Endothelial cell of umbilical vein (primary cell): ENCODE results near the gene NDUFV1. TPM values are rescaled to one million over a fixed set of nuclear protein-coding genes. Genes with fewer than 3 reads are reported as not detected.

ENCODE experiments used
- BruUV-seq: library from RNA; stranded (reverse); fragments of 400-500 nt; replicated peaks from 2 replicates; lab custom pipeline; 2021; lab: Mats Ljungman, UMichigan
- CTCF ChIA-PET: fragments of 300-600, 350-600 bp; sonication (Branson Sonifier 250); formaldehyde crosslinking; loops from one replicate; lab custom pipeline; 2021; ENCODE audit warnings: antibody characterized with exemption, inconsistent platforms; lab: Charles Lee
- POLR2A ChIA-PET: fragments of 300-600, 350-600 bp; sonication (Branson Sonifier 250); formaldehyde crosslinking; loops from one replicate; lab custom pipeline; 2021; ENCODE audit warnings: antibody characterized with exemption, inconsistent platforms; lab: Charles Lee
- DNase-seq: peaks from one replicate; pipeline ENCODE4 v3.0.0-alpha.2; 2011; ENCODE audit warnings: low read depth, low spot score
- FAIRE-seq: peaks from 2 replicates; lab custom pipeline; 2011; peaks lifted over from hg19 to GRCh38; lab: Jason Lieb, UNC
- H2AFZ ChIP-seq: 2 replicates; pipeline ENCODE4 v1.6.0; 2012; ENCODE audit warnings: low read depth, low read length, control low read depth, inconsistent platforms
- H3K27ac ChIP-seq: 2 replicates; pipeline ENCODE4 v1.5.1; 2011; ENCODE audit warnings: low read depth, mild to moderate bottlenecking, control low read depth, low read length, moderate library complexity; ENCODE audit not compliant: insufficient read depth
- H3K27me3 ChIP-seq, 2 experiments: 2 replicates each; pipeline versions ENCODE4 v1.6.0 to v1.6.1; 2011; ENCODE audit warnings: low read length in 2 of 2, mixed read lengths in 1 of 2; ENCODE audit not compliant: control insufficient read depth in 2 of 2, insufficient read depth in 2 of 2
- H3K36me3 ChIP-seq, 2 experiments: 2 replicates in 1 of 2; 3 replicates in 1 of 2; pipeline ENCODE4 v1.5.1; 2011; ENCODE audit warnings: low read length in 2 of 2, mild to moderate bottlenecking in 1 of 2, moderate library complexity in 1 of 2; ENCODE audit not compliant: control insufficient read depth in 2 of 2, insufficient read depth in 2 of 2; ENCODE audit errors: extremely low read depth in 1 of 2
- H3K4me1 ChIP-seq: 3 replicates; pipeline ENCODE4 v1.5.1; 2011; ENCODE audit warnings: mild to moderate bottlenecking, low read length; ENCODE audit not compliant: control insufficient read depth, insufficient read depth; ENCODE audit errors: extremely low read depth
- H3K4me2 ChIP-seq: 2 replicates; pipeline ENCODE4 v1.6.1; 2011; ENCODE audit warnings: low read length, control low read depth, mixed read lengths; ENCODE audit not compliant: insufficient read depth
- H3K4me3 ChIP-seq, 3 experiments: fragments of 200-600 bp in 1 of 3; sonication (generic), shearing (Covaris generic) in 1 of 3; replicated peaks in 1 of 3; 2 replicates each; pipeline ENCODE4 v1.5.1; 2011 to 2016; ENCODE audit warnings: control low read depth in 3 of 3, low read length in 3 of 3, mild to moderate bottlenecking in 2 of 3, inconsistent platforms in 1 of 3, low read depth in 1 of 3, moderate library complexity in 1 of 3; ENCODE audit not compliant: insufficient read depth in 1 of 3
- H3K79me2 ChIP-seq: 2 replicates; pipeline ENCODE4 v1.6.0; 2012; ENCODE audit warnings: low read length, inconsistent platforms; ENCODE audit not compliant: control insufficient read depth, insufficient read depth
- H3K9ac ChIP-seq: replicated peaks from 2 replicates; pipeline ENCODE3; 2011; ENCODE audit warnings: low read length, control low read depth; ENCODE audit not compliant: insufficient read depth; ENCODE audit errors: extremely low read depth
- H3K9me1 ChIP-seq: replicated peaks from 3 replicates; pipeline ENCODE4 v1.6.0; 2011; ENCODE audit warnings: mild to moderate bottlenecking, low read length; ENCODE audit not compliant: control insufficient read depth, insufficient read depth; ENCODE audit errors: extremely low read depth
- H3K9me3 ChIP-seq: replicated peaks from 2 replicates; pipeline ENCODE4 v1.5.1; 2012; ENCODE audit warnings: low read length, inconsistent platforms; ENCODE audit not compliant: control insufficient read depth, insufficient read depth
- H4K20me1 ChIP-seq: replicated peaks from 2 replicates; pipeline ENCODE3; 2011; ENCODE audit warnings: mild to moderate bottlenecking, low read length; ENCODE audit not compliant: control insufficient read depth, insufficient read depth; ENCODE audit errors: extremely low read depth
- GATA2 ChIP-seq: IDR thresholded peaks from 2 replicates; pipeline ENCODE4 v1.7.0; 2011; ENCODE audit warnings: low read depth, mild to moderate bottlenecking, moderate library complexity, mixed read lengths, low read length; ENCODE audit not compliant: insufficient read length, insufficient read depth
- dilution Hi-C: fragments of 300-500 bp; cut with MboI; formaldehyde crosslinking; loops from one replicate; pipeline ENCODE4 v1.15.0; 2019; ENCODE audit warnings: low sequenced_read_pairs; ENCODE audit not compliant: extremely low pct_ligation_motif_present
- intact Hi-C: fragments of 100-400 bp; cut with micrococcal nuclease; formaldehyde crosslinking; loops from one replicate; pipeline ENCODE4 v1.10.0; 2022
- polyA plus RNA-seq, 4 experiments: library from polyadenylated mRNA; depleted of rRNA in 3 of 4; stranded (reverse) in 3 of 4; unstranded in 1 of 4; fragments of >200 nt; gene quantifications; 2 replicates each; pipeline versions ENCODE4 v1.2.1 to v1.2.3, GENCODE V29; 2011 to 2012; ENCODE audit warnings: missing spikeins in 1 of 4
- total RNA-seq: library from RNA; stranded (reverse); gene quantifications from 2 replicates; pipeline ENCODE4 v1.2.3, GENCODE V29; 2021
- TF ChIP-seq, protein P1 (sequence below), 2 donors: IDR thresholded peaks; 1 replicate in 1 of 2; 2 replicates in 1 of 2; pipeline ENCODE4 v1.5.1; 2011; ENCODE audit warnings: low read length in 2 of 2, mild to moderate bottlenecking in 2 of 2, moderate library complexity in 2 of 2, control low read depth in 1 of 2, inconsistent platforms in 1 of 2, low read depth in 1 of 2; ENCODE audit not compliant: insufficient read depth in 1 of 2; ENCODE audit errors: extremely low read depth in 1 of 2
- TF ChIP-seq, protein P2 (sequence below): IDR thresholded peaks from 2 replicates; pipeline ENCODE4 v1.6.1; 2011; ENCODE audit not compliant: insufficient read depth, insufficient read length

The NDUFV1 gene
- total and polyA plus RNA-seq, 2 donors (not counting 3 experiments of a cell fraction or from before 2014, with no cell fraction given): 191 to 203 TPM

DNA sequence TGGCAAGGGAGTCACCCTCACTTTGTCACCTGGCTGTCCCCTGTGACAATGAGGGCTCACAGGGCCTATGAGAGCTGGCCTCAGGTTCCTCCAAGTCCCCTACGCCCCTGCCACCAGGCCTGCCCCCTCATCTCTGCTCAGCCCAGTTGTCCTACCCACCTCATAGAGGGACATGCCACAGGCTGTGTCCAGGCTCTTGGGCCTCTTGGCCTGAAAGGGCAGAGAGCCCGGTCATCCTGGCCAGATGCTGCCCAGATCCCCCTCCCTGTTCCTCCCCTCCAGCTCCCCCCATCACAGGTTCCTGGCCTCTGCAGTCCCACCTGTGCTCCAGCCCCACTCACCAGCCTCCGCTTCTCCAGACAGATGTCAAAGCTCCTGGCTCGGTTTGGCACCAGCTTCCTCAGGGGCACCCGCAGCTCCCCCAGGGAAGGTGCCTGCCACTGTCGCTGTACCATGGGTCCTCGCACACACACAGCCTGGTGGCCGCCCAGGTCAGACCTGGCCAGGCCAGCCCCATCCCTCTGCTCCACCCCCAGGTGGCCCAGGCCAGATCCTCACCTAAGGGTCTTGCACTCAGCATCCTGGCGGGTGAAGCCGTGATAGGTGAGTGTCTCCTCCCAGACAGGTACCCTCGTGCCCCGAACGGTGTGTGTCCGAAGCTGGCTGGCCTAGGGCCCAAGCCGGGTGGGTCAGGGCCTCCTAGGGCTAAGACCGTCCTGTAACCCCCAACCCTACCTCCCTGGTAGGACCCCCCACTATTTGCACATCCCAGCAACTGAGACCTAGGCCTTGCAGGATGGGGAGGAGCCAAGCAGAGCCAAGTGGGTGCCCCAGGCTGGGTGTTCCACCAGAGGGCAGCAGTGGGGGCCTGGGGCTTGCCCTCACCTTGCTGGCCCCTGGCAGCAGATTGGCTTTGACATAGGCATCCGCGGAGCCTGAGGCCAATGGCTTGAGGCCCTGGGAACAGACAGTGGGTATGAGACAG, 8.3 kb downstream of the NDUFV1 start:
- POLR2A ChIA-PET: no interaction called here
- H3K9me3 ChIP-seq: no peaks in the 10 kb centered on the region
- peaks cover 14 to 21% of the 10 kb centered on the region in 2 experiments for H3K27me3 ChIP-seq
- no peak overlapping the region for H3K27ac ChIP-seq
- peaks cover 0 to 16% of the 10 kb centered on the region in 2 experiments for H3K36me3 ChIP-seq
- CTCF ChIA-PET: interaction anchor here (0.6 to 6.8 kb wide), 20 partner anchors 10 to 162 kb away, joined by 3 to 98 read pairs (median 4); partner anchors contain the start of genes ACY3, GSTP1 and NUDT8
- dilution Hi-C loops (no loop called here), intact Hi-C loops (no loop called here)
- H4K20me1 ChIP-seq: no peaks in the 10 kb centered on the region
- no peak for DNase-seq
- no peaks in the 10 kb centered on the region for H3K4me1 ChIP-seq
- BruUV-seq: no TSS peak
- no peaks in the 10 kb centered on the region for H3K79me2 ChIP-seq
- H3K4me3 ChIP-seq: no peak overlapping the region
- no peak overlapping the region for H3K9ac ChIP-seq
- H3K9me1 ChIP-seq: no peaks in the 10 kb centered on the region
- peak; percentile 21 for FAIRE-seq
- no peak overlapping the region for H2AFZ ChIP-seq
- TF ChIP-seq, protein P1, sequence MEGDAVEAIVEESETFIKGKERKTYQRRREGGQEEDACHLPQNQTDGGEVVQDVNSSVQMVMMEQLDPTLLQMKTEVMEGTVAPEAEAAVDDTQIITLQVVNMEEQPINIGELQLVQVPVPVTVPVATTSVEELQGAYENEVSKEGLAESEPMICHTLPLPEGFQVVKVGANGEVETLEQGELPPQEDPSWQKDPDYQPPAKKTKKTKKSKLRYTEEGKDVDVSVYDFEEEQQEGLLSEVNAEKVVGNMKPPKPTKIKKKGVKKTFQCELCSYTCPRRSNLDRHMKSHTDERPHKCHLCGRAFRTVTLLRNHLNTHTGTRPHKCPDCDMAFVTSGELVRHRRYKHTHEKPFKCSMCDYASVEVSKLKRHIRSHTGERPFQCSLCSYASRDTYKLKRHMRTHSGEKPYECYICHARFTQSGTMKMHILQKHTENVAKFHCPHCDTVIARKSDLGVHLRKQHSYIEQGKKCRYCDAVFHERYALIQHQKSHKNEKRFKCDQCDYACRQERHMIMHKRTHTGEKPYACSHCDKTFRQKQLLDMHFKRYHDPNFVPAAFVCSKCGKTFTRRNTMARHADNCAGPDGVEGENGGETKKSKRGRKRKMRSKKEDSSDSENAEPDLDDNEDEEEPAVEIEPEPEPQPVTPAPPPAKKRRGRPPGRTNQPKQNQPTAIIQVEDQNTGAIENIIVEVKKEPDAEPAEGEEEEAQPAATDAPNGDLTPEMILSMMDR (IDR thresholded peaks at IDR 0.05; ENCODE audit: extremely low read depth in 1 of 2, insufficient read depth in 1 of 2, low read depth in 1 of 2, low read length in 2 of 2): peak; percentile 57 to 68
- TF ChIP-seq, protein P2, sequence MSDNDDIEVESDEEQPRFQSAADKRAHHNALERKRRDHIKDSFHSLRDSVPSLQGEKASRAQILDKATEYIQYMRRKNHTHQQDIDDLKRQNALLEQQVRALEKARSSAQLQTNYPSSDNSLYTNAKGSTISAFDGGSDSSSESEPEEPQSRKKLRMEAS: no peak
- TF ChIP-seq GATA2: no peak
- no peak overlapping the region for H3K4me2 ChIP-seq
